Rectal smooth muscle tissue (tissue), 1 donor: ENCODE results near the gene VPS33B.

Source experiments
- H3K27ac ChIP-seq: one replicate; pipeline ENCODE4 v1.7.0; 2013; ENCODE audit warnings: low read depth, low read length, inconsistent platforms
- H3K27me3 ChIP-seq: one replicate; pipeline ENCODE4 v1.7.0; 2013; ENCODE audit warnings: low read length; ENCODE audit not compliant: control insufficient read depth, insufficient read depth
- H3K36me3 ChIP-seq: one replicate; pipeline ENCODE4 v1.7.0; 2013; ENCODE audit warnings: low read length; ENCODE audit not compliant: control insufficient read depth, insufficient read depth
- H3K4me1 ChIP-seq: one replicate; pipeline ENCODE4 v1.7.0; 2013; ENCODE audit warnings: low read length; ENCODE audit not compliant: control insufficient read depth, insufficient read depth
- H3K4me3 ChIP-seq: one replicate; pipeline ENCODE4 v1.7.0; 2013; ENCODE audit warnings: low read length
- H3K9ac ChIP-seq: one replicate; pipeline ENCODE4 v1.7.0; 2013; ENCODE audit warnings: low read length

Gene VPS33B

DNA sequence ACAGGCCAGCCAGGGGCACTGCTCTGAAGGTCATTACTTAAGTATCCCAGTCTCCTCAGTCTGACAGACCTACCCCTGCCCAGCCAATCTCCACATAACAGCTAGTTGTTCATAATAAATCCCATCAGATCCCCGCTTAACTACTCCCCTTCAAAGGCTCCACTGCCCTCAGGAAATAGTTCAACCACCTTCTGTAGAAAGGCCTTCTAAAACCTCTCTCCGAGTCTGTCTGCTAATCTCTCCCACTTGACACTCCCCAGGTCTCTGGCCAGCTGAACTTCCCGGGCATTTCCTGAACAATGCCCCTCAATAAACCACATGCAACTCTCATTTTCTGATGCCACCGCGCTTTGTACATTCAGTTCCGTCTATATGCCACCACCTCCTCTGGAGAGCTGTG, 34.1 kb downstream of the VPS33B start:
- Histone ChIP-seq H3K27ac (no peak overlapping the region), H3K4me3 (no peak overlapping the region), H3K9ac (no peak overlapping the region), H3K27me3 (no peaks in the 10 kb centered on the region), H3K36me3 (no peaks in the 10 kb centered on the region), H3K4me1 (no peaks in the 10 kb centered on the region)

DNA sequence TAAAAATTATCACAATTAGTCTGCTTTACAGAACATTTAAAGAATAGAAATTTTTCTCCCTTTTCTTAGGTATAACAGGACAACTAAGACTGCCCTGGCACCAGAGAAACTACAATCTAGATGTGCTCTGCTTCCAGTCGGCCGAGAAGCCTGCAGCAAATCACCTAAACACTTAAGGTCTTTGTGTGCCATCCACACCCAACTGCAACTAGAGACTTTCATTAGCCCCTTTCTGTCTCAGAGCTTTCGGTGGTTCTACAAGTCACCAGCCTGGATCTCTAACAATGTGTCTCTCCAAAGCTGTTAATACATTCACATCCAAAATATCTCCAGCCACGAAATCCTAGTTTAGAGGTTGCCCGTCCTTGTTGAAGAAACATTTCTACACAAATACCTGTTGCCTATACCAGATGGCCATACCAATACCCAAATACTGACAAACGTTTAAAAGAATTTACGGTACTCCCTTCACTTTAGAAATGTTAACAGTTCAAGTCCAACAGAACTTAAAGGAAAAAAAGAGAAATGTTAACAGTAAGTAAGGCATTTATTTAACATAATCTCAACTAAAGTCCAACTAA, 34.7 kb downstream of the VPS33B start:
- H3K9ac ChIP-seq: no peak overlapping the region
- H3K4me3 ChIP-seq: no peak overlapping the region
- H3K36me3 ChIP-seq: no peaks in the 10 kb centered on the region
- no peaks in the 10 kb centered on the region for H3K27me3 ChIP-seq
- no peak overlapping the region for H3K27ac ChIP-seq
- no peaks in the 10 kb centered on the region for H3K4me1 ChIP-seq

DNA sequence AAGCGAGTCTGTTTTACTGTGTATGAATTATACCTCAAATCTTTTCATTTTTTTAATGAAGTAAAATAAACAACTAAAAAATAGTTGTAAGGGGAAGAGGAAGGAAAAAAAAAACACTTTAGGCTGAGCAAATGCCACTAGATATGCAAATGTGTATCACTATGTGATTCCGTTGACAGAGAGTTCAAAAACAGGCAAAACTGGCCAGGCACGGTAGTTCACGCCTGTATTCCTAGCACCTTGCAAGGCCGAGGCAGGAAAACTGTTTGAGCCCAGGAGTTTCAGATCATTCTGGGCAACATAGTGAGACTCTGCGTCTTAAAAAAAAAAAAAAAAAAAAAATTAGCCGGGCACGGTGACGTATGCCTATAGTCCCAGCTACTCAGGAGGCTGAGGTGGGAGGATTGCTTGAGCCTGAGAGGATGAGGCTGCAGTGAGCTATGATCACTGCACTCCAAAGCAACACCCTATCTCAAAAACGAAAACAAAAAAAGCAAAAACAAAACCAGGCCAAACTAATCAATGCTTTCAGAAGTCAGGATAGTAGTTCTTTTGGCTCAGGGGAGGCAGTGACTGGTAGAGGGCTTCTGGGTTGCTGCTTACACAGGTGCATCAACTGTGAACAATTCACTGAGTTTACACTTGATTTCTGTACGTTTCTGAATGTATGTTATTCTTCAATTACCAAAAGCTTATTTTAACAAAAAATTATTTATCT, 35.4 kb downstream of the VPS33B start:
- H3K4me1 ChIP-seq: no peaks in the 10 kb centered on the region
- H3K4me3 ChIP-seq: no peak overlapping the region
- H3K9ac ChIP-seq: no peak overlapping the region
- no peaks in the 10 kb centered on the region for H3K27me3 ChIP-seq
- H3K36me3 ChIP-seq: no peaks in the 10 kb centered on the region
- H3K27ac ChIP-seq: no peak overlapping the region

DNA sequence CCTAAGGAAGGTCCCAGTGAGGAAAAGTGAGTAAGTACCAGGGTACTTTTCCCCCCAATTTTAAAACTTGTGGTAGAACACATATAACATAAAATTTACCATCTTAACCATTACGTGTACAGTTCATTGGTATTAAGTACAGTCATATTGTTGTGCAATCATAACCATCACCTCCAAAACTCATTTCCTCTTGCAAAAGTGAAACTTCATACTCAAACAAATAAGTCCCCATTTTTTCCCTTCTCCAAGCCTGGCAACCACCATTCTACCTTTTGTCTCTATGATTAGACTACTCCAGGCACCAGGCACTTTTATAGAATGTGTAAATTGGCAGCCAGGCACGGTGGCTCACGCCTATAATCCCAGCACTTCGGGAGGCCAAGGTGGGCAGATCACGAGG, 40.3 kb downstream of the VPS33B start:
- H3K4me1 ChIP-seq: no peaks in the 10 kb centered on the region
- no peak overlapping the region for H3K27ac ChIP-seq
- H3K9ac ChIP-seq: no peak overlapping the region
- no peaks in the 10 kb centered on the region for H3K27me3 ChIP-seq
- peaks cover 5% of the 10 kb centered on the region for H3K36me3 ChIP-seq
- no peak overlapping the region for H3K4me3 ChIP-seq

DNA sequence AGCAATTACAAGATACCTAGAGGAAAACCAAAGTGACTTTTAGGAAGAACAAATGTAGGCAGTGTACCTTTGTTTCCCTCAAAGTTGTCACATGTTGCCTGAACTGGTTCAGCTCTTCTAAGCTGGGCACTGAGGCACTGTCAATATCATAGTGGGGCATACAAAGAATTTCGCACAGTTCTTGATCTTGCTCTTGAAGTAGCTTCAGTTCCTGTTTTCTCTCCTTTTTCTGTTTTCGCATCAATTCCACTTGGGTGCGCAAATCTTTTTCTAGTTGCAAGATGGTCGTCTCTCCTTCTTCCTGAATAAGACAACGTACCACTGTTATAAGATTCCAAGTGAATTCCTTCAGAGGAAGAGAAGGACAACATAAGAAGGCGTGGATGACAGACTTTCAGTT, 40.7 kb downstream of the VPS33B start:
- H3K27ac ChIP-seq: no peak overlapping the region

DNA sequence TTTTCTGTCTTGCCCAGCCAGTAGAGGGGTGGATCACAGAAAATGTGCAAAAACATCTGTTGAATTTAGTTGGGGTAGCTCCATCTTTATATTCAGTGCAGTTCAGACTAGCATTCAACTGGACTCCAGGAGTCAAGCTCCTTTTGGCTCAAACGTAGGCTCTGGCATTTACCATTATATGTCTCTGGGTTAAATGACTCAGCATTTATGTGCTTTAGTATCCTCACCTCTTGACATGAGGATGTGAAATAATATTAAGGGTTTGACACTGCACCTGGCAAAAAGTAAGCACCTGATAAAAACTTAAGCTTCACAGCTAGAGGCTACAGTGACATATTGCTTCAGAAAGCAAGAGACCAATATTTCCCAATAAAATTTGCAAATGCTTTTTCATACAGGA, 42.8 kb downstream of the VPS33B start:
- H3K4me1 ChIP-seq: no peaks in the 10 kb centered on the region
- no peak overlapping the region for H3K9ac ChIP-seq
- H3K27me3 ChIP-seq: no peaks in the 10 kb centered on the region
- H3K27ac ChIP-seq: no peak overlapping the region
- no peak overlapping the region for H3K4me3 ChIP-seq
- H3K36me3 ChIP-seq: peaks cover 5% of the 10 kb centered on the region

More for the DNA sequence above, 40.7 kb downstream of the VPS33B start:
- Histone ChIP-seq H3K27me3 (no peaks in the 10 kb centered on the region), H3K4me3 (no peak overlapping the region), H3K4me1 (no peaks in the 10 kb centered on the region), H3K9ac (no peak overlapping the region), H3K36me3 (peaks cover 5% of the 10 kb centered on the region)

DNA sequence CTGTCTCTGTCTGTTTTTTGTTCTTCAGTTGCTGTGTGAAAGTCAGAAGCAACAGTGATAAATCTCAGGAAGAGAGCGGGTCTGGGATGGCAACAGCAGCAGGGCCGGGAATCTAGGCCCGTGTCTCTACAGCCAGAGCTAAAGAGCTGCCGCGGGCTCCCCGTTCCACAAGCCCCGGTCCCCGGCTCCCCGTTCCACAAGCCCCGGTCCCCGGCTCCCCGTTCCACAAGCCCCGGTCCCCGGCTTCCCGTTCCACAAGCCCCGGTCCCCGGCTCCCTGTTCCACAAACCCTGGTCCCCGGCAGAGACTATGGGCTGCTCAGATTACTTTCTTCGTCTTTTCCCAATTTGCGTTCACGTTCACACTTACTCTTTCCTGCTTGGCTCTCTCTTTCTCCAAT, 48.2 kb downstream of the VPS33B start:
- H3K27me3 ChIP-seq: no peaks in the 10 kb centered on the region
- H3K9ac ChIP-seq: no peak overlapping the region
- H3K36me3 ChIP-seq: no peaks in the 10 kb centered on the region
- H3K4me3 ChIP-seq: no peak overlapping the region
- no peaks in the 10 kb centered on the region for H3K4me1 ChIP-seq
- no peak overlapping the region for H3K27ac ChIP-seq

DNA sequence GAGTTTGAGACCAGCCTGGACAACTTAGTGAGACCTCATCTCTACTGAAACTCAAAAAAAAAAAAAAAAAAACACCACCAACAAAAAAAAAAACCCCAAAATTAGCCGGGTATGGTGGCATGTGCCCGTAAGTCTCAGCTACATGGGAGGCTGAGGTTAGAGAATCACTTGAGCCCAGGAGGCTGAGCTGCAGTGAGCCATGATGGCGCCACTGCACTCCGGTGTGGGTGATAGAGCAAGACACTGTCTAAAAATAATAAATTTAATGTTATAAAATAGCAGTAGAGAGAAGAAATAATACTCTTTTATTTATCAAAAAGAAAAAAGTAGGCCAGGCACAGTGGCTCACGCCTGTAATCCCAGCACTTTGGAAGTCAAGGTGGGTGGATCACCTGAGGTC, 50.3 kb downstream of the VPS33B start:
- Histone ChIP-seq H3K4me3 (no peak overlapping the region), H3K9ac (no peak overlapping the region), H3K4me1 (no peaks in the 10 kb centered on the region), H3K36me3 (no peaks in the 10 kb centered on the region), H3K27me3 (no peaks in the 10 kb centered on the region), H3K27ac (no peak overlapping the region)

DNA sequence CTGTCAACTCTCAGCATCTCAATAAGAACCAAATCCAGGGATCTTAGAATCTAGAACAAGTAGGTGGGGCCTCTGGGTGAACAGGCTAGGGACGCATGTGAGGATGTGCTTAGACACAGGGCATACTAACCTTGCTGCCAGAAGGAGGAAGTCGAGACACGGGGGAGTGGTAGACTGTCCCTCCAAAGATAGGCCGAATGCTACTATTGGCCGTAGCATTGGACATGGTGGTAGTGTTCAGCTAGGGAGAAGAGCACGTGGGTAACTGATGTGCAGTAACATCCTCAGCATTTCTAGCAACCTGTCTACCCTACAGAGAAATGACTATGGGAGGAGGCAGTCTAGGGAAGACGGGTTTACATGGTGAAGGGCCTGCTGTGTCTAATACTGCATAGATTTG, 52.1 kb downstream of the VPS33B start:
- Histone ChIP-seq H3K4me3 (no peak overlapping the region), H3K36me3 (peaks cover 5% of the 10 kb centered on the region), H3K9ac (no peak overlapping the region), H3K27ac (no peak overlapping the region), H3K27me3 (no peaks in the 10 kb centered on the region), H3K4me1 (no peaks in the 10 kb centered on the region)

DNA sequence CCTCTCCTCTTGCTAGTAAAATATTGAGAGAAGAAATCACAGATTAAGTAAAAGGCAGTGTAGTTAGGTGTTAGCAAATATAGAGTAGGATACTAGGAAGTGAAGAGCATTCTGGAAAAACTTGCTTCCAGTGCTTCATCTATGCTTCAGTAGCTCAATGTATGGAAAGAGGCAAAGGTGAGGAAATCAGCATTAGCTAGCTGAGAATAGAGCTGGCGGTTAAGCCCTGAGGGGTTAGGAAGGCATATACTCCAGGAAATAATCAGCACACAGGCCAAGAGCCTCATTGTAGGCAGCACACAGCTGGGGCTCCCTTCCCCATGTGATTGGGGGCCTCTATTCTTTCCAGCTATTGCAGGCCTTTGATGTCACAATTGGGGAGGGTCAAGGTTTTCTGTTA, 54.0 kb downstream of the VPS33B start:
- Histone ChIP-seq H3K4me3 (no peak overlapping the region), H3K4me1 (no peaks in the 10 kb centered on the region), H3K27me3 (no peaks in the 10 kb centered on the region), H3K36me3 (peaks cover 5% of the 10 kb centered on the region), H3K27ac (no peak overlapping the region), H3K9ac (no peak overlapping the region)

DNA sequence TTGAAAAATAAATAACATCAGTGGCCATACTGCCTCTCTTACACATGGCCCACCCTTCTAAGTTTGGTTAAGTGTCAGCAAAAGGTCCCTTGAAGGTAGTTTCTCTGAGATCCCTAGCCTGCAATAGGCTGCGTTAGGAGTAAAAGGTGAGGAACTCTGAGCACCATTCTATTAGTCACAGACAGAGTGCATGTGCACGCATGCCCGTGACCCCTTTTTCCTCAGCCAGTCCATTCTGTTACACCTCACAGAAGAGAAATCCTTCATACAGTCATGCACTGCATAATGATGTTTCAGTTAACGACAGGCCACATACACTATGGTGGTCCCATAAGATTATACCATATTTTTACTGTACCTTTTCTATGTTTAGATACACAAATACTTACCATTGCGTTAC, 55.2 kb downstream of the VPS33B start:
- Histone ChIP-seq H3K27ac (no peak overlapping the region), H3K36me3 (peaks cover 5% of the 10 kb centered on the region), H3K27me3 (no peaks in the 10 kb centered on the region), H3K4me1 (no peaks in the 10 kb centered on the region), H3K4me3 (no peak overlapping the region), H3K9ac (no peak overlapping the region)

DNA sequence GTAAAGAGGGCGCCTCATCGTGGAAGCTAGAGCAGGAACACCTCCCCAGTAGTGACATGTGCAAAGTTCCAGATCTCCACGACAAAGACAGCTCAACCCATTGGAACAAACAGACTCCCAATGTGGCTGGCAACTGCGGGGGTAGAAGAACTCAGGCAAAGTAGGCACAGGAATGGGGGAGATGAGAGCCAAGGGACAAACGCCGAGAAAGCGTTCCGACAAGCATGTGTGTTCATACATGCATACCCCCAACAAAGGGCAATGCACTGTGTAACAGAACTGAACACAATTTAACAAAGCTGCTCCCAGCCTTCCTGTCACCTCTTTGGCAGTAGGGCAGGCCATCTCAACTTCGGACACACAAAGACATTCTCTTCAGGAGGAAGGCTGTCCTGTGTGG, 56.1 kb downstream of the VPS33B start:
- Histone ChIP-seq H3K4me1 (no peaks in the 10 kb centered on the region), H3K9ac (no peak overlapping the region), H3K27ac (no peak overlapping the region), H3K27me3 (no peaks in the 10 kb centered on the region), H3K4me3 (no peak overlapping the region), H3K36me3 (peaks cover 5% of the 10 kb centered on the region)

DNA sequence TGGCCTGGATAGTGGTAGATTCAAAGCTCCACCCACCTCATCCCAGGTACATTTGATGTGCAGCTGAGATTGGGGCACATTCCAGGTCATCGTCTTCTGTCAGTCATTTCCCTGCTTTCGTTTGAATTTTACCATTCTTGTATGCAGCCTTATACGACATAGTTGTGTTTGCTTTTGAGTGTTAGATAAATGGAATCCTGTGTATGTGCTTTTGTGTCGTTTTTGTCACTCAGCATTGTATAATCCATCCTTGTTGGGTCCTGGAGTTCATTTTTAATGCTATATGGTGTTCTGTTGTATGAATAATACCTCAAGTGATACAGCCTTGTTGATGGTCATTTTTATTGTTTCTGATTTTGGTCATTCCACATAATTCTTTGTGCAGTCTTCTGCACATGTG, 60.4 kb downstream of the VPS33B start:
- H3K27me3 ChIP-seq: no peaks in the 10 kb centered on the region
- no peak overlapping the region for H3K9ac ChIP-seq
- no peak overlapping the region for H3K4me3 ChIP-seq
- peaks cover 5% of the 10 kb centered on the region for H3K36me3 ChIP-seq
- no peak overlapping the region for H3K27ac ChIP-seq
- H3K4me1 ChIP-seq: peaks cover 8% of the 10 kb centered on the region
